ENCODE results near the gene GPR15.
A peak's percentile ranks its signal among the peaks of the same experiment; 100 is the strongest.

GPR15 gene

GRCh38 chr3:98532275-98532637, 478 bp downstream of the GPR15 start:
- no peak overlapping the region for H3K23ac ChIP-seq (ENCODE audit: low read length)
- H2BK5ac ChIP-seq (ENCODE audit: low read length): no peak overlapping the region
- no peak overlapping the region for H3K4me2 ChIP-seq (ENCODE audit: low read length)
- no peak overlapping the region for H4K8ac ChIP-seq (ENCODE audit: low read depth, low read length)
- H3K27me3 ChIP-seq (ENCODE audit: insufficient read depth, low read length, poor library complexity): no peaks in the 10 kb centered on the region
- H3K9ac ChIP-seq (ENCODE audit: low read length): no peak overlapping the region
- no peaks in the 10 kb centered on the region for H3K36me3 ChIP-seq (ENCODE audit: control insufficient read depth, insufficient read depth, low read length)
- no peaks in the 10 kb centered on the region for H3K79me1 ChIP-seq (ENCODE audit: low read length)
- H3K79me2 ChIP-seq (ENCODE audit: control insufficient read depth, insufficient read depth, low read length): no peaks in the 10 kb centered on the region
- no peak overlapping the region for H3K56ac ChIP-seq (ENCODE audit: low read length)
- H3K4ac ChIP-seq (ENCODE audit: low read depth, low read length): no peak overlapping the region
- no peak overlapping the region for H3K18ac ChIP-seq (ENCODE audit: low read length)
- H2BK120ac ChIP-seq (ENCODE audit: low read depth, low read length): no peak overlapping the region
- H2BK15ac ChIP-seq (replicated peaks; ENCODE audit: low read depth): no peak overlapping the region
- H3K27ac ChIP-seq (ENCODE audit: low read depth, low read length): no peak overlapping the region
- no peak overlapping the region for H2AK5ac ChIP-seq (ENCODE audit: low read length)
- no peak overlapping the region for H3K4me3 ChIP-seq (ENCODE audit: low read length)
- WGBS (ENCODE audit: extremely low coverage, insufficient coverage, low lambda C conversion rate): no CpG with 5 or more reads among the region's 5 CpGs
- no peak overlapping the region for H4K5ac ChIP-seq (ENCODE audit: low read length)
- H3K4me1 ChIP-seq (ENCODE audit: control insufficient read depth, low read depth, low read length): no peaks in the 10 kb centered on the region
- DNase-seq: peak; percentile 11

- no peak for DNase-seq
- H3K9ac ChIP-seq (ENCODE audit: low read length): no peak overlapping the region
These were observed 1.2 kb downstream of the GPR15 start for GRCh38 chr3:98532709-98533571.

DNA sequence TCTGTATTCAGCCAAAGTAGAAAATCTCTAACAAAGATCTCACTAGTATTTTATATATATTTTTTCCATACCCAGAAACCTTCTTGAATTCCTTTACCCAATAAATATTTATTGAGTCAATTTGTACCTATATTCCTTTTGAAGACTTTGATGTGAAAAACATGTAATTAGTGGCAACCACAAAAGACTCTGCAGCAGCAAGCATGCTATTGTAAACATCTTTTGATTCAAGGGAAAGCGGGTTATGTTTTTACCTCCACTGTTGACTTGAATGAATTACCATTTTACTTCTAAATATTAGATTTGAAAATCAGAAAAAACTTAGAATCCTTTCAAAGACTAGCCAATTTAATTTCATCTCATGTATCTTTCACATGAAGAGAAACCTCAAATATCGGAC, 2.4 kb downstream of the GPR15 start:
- no peak overlapping the region for H2AK5ac ChIP-seq (ENCODE audit: low read length)
- no peak overlapping the region for H3K4me3 ChIP-seq (ENCODE audit: low read length)
- no peak overlapping the region for H3K27ac ChIP-seq (ENCODE audit: low read depth, low read length)
- no peak overlapping the region for H2BK15ac ChIP-seq (replicated peaks; ENCODE audit: low read depth)
- no peak for DNase-seq
- H3K4me2 ChIP-seq (ENCODE audit: low read length): no peak overlapping the region
- H3K9ac ChIP-seq (ENCODE audit: low read length): no peak overlapping the region
- no peaks in the 10 kb centered on the region for H3K36me3 ChIP-seq (ENCODE audit: control insufficient read depth, insufficient read depth, low read length)
- no peak overlapping the region for H4K8ac ChIP-seq (ENCODE audit: low read depth, low read length)
- WGBS (ENCODE audit: extremely low coverage, insufficient coverage, low lambda C conversion rate): no CpG with 5 or more reads among the region's 2 CpGs
- H4K5ac ChIP-seq (ENCODE audit: low read length): no peak overlapping the region
- H3K56ac ChIP-seq (ENCODE audit: low read length): no peak overlapping the region
- no peak overlapping the region for H3K23ac ChIP-seq (ENCODE audit: low read length)
- no peaks in the 10 kb centered on the region for H3K27me3 ChIP-seq (ENCODE audit: insufficient read depth, low read length, poor library complexity)
- H3K4me1 ChIP-seq (ENCODE audit: control insufficient read depth, low read depth, low read length): no peaks in the 10 kb centered on the region
- H3K79me2 ChIP-seq (ENCODE audit: control insufficient read depth, insufficient read depth, low read length): no peaks in the 10 kb centered on the region
- H2BK120ac ChIP-seq (ENCODE audit: low read depth, low read length): no peak overlapping the region
- H3K79me1 ChIP-seq (ENCODE audit: low read length): no peaks in the 10 kb centered on the region
- no peak overlapping the region for H2BK5ac ChIP-seq (ENCODE audit: low read length)
- no peak overlapping the region for H3K18ac ChIP-seq (ENCODE audit: low read length)
- H3K4ac ChIP-seq (ENCODE audit: low read depth, low read length): no peak overlapping the region

More at GRCh38 chr3:98532709-98533571, 1.2 kb downstream of the GPR15 start:
- Histone ChIP-seq H4K8ac (ENCODE audit: low read depth, low read length) (no peak overlapping the region), H3K4me1 (ENCODE audit: control insufficient read depth, low read depth, low read length) (no peaks in the 10 kb centered on the region), H3K36me3 (ENCODE audit: control insufficient read depth, insufficient read depth, low read length) (no peaks in the 10 kb centered on the region), H3K56ac (ENCODE audit: low read length) (no peak overlapping the region), H4K5ac (ENCODE audit: low read length) (no peak overlapping the region), H3K23ac (ENCODE audit: low read length) (peak overlapping the region; percentile 11), H3K18ac (ENCODE audit: low read length) (no peak overlapping the region), H3K4me3 (ENCODE audit: low read length) (no peak overlapping the region), H2BK120ac (ENCODE audit: low read depth, low read length) (no peak overlapping the region), H2BK15ac (replicated peaks; ENCODE audit: low read depth) (no peak overlapping the region), H2BK5ac (ENCODE audit: low read length) (no peak overlapping the region), H3K27ac (ENCODE audit: low read depth, low read length) (no peak overlapping the region), H2AK5ac (ENCODE audit: low read length) (no peak overlapping the region), H3K79me1 (ENCODE audit: low read length) (no peaks in the 10 kb centered on the region), H3K27me3 (ENCODE audit: insufficient read depth, low read length, poor library complexity) (no peaks in the 10 kb centered on the region), H3K4ac (ENCODE audit: low read depth, low read length) (no peak overlapping the region), H3K4me2 (ENCODE audit: low read length) (no peak overlapping the region), H3K79me2 (ENCODE audit: control insufficient read depth, insufficient read depth, low read length) (no peaks in the 10 kb centered on the region)
- WGBS (ENCODE audit: extremely low coverage, insufficient coverage, low lambda C conversion rate): no CpG with 5 or more reads among the region's 6 CpGs

DNA sequence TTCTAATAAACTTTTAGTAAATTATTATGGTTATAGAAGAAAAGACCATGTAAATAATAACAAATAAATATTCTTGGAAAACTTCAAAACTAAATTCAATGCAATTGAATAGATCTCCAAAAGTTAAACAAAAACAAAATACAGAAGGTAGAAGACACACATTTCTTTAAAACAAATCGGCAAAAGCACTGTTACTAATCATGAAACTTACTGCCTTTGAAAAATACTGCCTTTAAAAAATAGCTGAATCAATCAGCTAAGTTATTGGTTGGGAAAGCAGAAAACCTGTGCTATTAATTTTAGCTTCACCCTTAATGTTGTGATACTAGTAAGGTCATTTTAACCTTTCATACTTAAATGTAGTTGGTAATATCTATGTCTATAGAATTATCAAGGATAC, 3.0 kb downstream of the GPR15 start:
- no peak overlapping the region for H3K4ac ChIP-seq (ENCODE audit: low read depth, low read length)
- H3K4me1 ChIP-seq (ENCODE audit: control insufficient read depth, low read depth, low read length): no peaks in the 10 kb centered on the region
- H2BK5ac ChIP-seq (ENCODE audit: low read length): no peak overlapping the region
- no peak overlapping the region for H3K18ac ChIP-seq (ENCODE audit: low read length)
- WGBS (ENCODE audit: extremely low coverage, insufficient coverage, low lambda C conversion rate): no CpG with 5 or more reads among the region's 1 CpG
- H3K23ac ChIP-seq (ENCODE audit: low read length): no peak overlapping the region
- H2BK120ac ChIP-seq (ENCODE audit: low read depth, low read length): no peak overlapping the region
- H2BK15ac ChIP-seq (replicated peaks; ENCODE audit: low read depth): no peak overlapping the region
- no peak overlapping the region for H4K8ac ChIP-seq (ENCODE audit: low read depth, low read length)
- no peak overlapping the region for H3K9ac ChIP-seq (ENCODE audit: low read length)
- DNase-seq: no peak
- no peak overlapping the region for H2AK5ac ChIP-seq (ENCODE audit: low read length)
- no peaks in the 10 kb centered on the region for H3K79me2 ChIP-seq (ENCODE audit: control insufficient read depth, insufficient read depth, low read length)
- H4K5ac ChIP-seq (ENCODE audit: low read length): no peak overlapping the region
- H3K36me3 ChIP-seq (ENCODE audit: control insufficient read depth, insufficient read depth, low read length): no peaks in the 10 kb centered on the region
- H3K79me1 ChIP-seq (ENCODE audit: low read length): no peaks in the 10 kb centered on the region
- H3K56ac ChIP-seq (ENCODE audit: low read length): no peak overlapping the region
- H3K27me3 ChIP-seq (ENCODE audit: insufficient read depth, low read length, poor library complexity): no peaks in the 10 kb centered on the region
- no peak overlapping the region for H3K27ac ChIP-seq (ENCODE audit: low read depth, low read length)
- no peak overlapping the region for H3K4me3 ChIP-seq (ENCODE audit: low read length)
- H3K4me2 ChIP-seq (ENCODE audit: low read length): no peak overlapping the region

DNA sequence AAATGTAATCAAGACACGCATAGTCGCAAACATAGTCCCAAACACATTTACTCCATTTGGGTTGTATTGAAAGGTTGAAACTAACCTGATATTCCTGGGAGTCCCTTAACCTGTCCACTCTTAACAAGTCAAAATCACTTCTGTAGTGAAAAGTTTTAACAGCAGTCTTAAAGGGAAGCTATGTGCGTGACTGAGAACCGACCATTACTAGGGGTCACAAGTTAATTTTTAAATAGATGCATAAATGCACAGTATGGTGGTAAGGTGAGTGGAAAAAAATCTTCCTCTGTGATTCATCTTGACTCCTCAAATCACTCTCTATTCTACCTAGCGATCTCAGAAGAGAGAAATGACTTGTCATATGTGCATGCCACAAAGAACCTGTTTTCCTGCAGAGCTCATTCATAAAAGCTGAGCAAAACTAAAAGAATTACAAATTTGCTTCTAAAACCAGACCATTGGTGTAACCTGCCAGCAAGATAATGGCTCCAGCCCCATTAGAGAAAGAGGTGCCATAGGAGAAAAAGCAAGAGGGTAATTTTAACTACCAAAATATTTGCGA, 4.8 kb downstream of the GPR15 start:
- Histone ChIP-seq H2AK5ac (ENCODE audit: low read length) (no peak overlapping the region), H3K18ac (ENCODE audit: low read length) (no peak overlapping the region), H3K79me2 (ENCODE audit: control insufficient read depth, insufficient read depth, low read length) (no peaks in the 10 kb centered on the region), H2BK5ac (ENCODE audit: low read length) (no peak overlapping the region), H3K27me3 (ENCODE audit: insufficient read depth, low read length, poor library complexity) (no peaks in the 10 kb centered on the region), H4K8ac (ENCODE audit: low read depth, low read length) (no peak overlapping the region), H3K27ac (ENCODE audit: low read depth, low read length) (no peak overlapping the region), H4K5ac (ENCODE audit: low read length) (no peak overlapping the region), H3K4ac (ENCODE audit: low read depth, low read length) (no peak overlapping the region), H3K4me2 (ENCODE audit: low read length) (no peak overlapping the region), H3K4me3 (ENCODE audit: low read length) (no peak overlapping the region), H2BK15ac (replicated peaks; ENCODE audit: low read depth) (no peak overlapping the region), H3K9ac (ENCODE audit: low read length) (no peak overlapping the region), H3K79me1 (ENCODE audit: low read length) (no peaks in the 10 kb centered on the region), H3K36me3 (ENCODE audit: control insufficient read depth, insufficient read depth, low read length) (no peaks in the 10 kb centered on the region), H3K56ac (ENCODE audit: low read length) (no peak overlapping the region), H3K4me1 (ENCODE audit: control insufficient read depth, low read depth, low read length) (no peaks in the 10 kb centered on the region), H3K23ac (ENCODE audit: low read length) (no peak overlapping the region), H2BK120ac (ENCODE audit: low read depth, low read length) (no peak overlapping the region)
- DNase-seq: no peak
- no CpG with 5 or more reads among the region's 6 CpGs for WGBS (ENCODE audit: extremely low coverage, insufficient coverage, low lambda C conversion rate)
